Spinal cord (tissue), 10 donors: ENCODE data around the gene NUDT12. TPM values are rescaled to one million over a fixed set of nuclear protein-coding genes. Genes with fewer than 3 reads are reported as not detected.

ENCODE experiments used
- DNase-seq, 6 donors: peaks; one replicate each; pipeline versions ENCODE4 v3.0.0 to v3.0.0-alpha.2; 2013 to 2015; ENCODE audit warnings: low spot score in 6 of 6, low read depth in 4 of 6
- H3K27ac ChIP-seq: one replicate; pipeline ENCODE4 v1.5.1; 2013; ENCODE audit warnings: low read depth, low read length, control low read depth
- H3K27me3 ChIP-seq: one replicate; pipeline ENCODE4 v1.6.1; 2013; ENCODE audit warnings: low read length; ENCODE audit not compliant: control insufficient read depth, insufficient read depth
- H3K36me3 ChIP-seq: one replicate; pipeline ENCODE4 v1.6.1; 2013; ENCODE audit warnings: low read length; ENCODE audit not compliant: control insufficient read depth, insufficient read depth
- H3K4me1 ChIP-seq: one replicate; pipeline ENCODE4 v1.6.1; 2013; ENCODE audit warnings: low read length; ENCODE audit not compliant: control insufficient read depth, insufficient read depth
- H3K4me3 ChIP-seq: one replicate; pipeline ENCODE4 v1.5.1; 2013; ENCODE audit warnings: low read depth, low read length, control low read depth
- H3K9me3 ChIP-seq: one replicate; pipeline ENCODE4 v1.6.1; 2013; ENCODE audit warnings: low read length; ENCODE audit not compliant: control insufficient read depth, insufficient read depth
- WGBS: methylation state at CpG from one replicate; pipeline ENCODE4 v1.1.5; 2013; ENCODE audit warnings: missing lambda C conversion rate; ENCODE audit not compliant: insufficient coverage; 5-methylcytosine and 5-hydroxymethylcytosine counted together
- polyA plus RNA-seq, 2 donors: library from polyadenylated mRNA; unstranded; fragments of 120-200 nt; gene quantifications; one replicate each; pipeline ENCODE4 v1.2.1, GENCODE V29; 2013; ENCODE audit not compliant: insufficient read length in 2 of 2
- total RNA-seq, 2 donors: library from RNA; depleted of rRNA in 1 of 2; stranded (reverse); fragments of 120-200 nt in 1 of 2; fragments of >200 nt in 1 of 2; gene quantifications; one replicate each; pipeline versions ENCODE4 v1.2.3 to v1.2.4, GENCODE V29; 2013 to 2014
- donor health status: healthy.

Gene NUDT12
- total and polyA plus RNA-seq, 4 donors, result 17.9 to 39.3 (median 26.3) TPM

GRCh38 chr5:103560826-103561225 is 1.8 kb downstream of the NUDT12 start:
- H3K9me3 ChIP-seq, result no peaks in the 10 kb centered on the region
- no peaks in the 10 kb centered on the region for H3K4me1 ChIP-seq
- no peak for DNase-seq
- no peak overlapping the region for H3K27ac ChIP-seq
- H3K27me3 ChIP-seq, result no peaks in the 10 kb centered on the region
- no peak overlapping the region for H3K4me3 ChIP-seq
- WGBS, result no CpG with 5 or more reads among the region's 3 CpGs
- no peaks in the 10 kb centered on the region for H3K36me3 ChIP-seq

- Histone ChIP-seq H3K4me3 (no peak overlapping the region), H3K4me1 (no peaks in the 10 kb centered on the region), H3K36me3 (no peaks in the 10 kb centered on the region), H3K9me3 (no peaks in the 10 kb centered on the region), H3K27me3 (no peaks in the 10 kb centered on the region), H3K27ac (no peak overlapping the region)
- no peak for DNase-seq
- WGBS, result no CpG with 5 or more reads among the region's 2 CpGs
Observed at GRCh38 chr5:103546858-103547257, 15.7 kb downstream of the NUDT12 start.

DNA sequence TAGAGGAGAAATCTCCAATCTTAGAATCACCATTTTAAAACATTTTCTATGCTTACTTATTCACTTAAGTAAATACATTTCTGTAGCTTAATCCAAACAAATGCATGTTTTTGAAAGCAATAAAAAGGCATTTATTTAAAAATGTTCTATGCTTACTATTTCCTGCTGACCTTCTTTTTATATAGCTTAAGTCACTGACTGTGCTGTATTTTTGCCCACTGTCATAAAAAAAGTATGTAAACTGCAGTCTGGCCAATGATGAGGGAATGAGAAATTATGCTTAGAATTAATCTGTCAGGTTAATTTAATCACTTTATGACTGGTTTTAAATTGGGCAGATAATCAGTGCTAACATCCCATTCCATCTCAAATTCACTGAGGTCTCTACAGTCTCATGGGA is 20.1 kb downstream of the NUDT12 start:
- no peaks in the 10 kb centered on the region for H3K27me3 ChIP-seq
- no peak overlapping the region for H3K27ac ChIP-seq
- DNase-seq, result no peak
- no peaks in the 10 kb centered on the region for H3K36me3 ChIP-seq
- no peak overlapping the region for H3K4me3 ChIP-seq
- H3K9me3 ChIP-seq, result no peaks in the 10 kb centered on the region
- H3K4me1 ChIP-seq, result no peaks in the 10 kb centered on the region

GRCh38 chr5:103541569-103541968 is 21.0 kb downstream of the NUDT12 start:
- no CpG with 5 or more reads among the region's 3 CpGs for WGBS
- no peaks in the 10 kb centered on the region for H3K36me3 ChIP-seq
- DNase-seq, result peak in 1 of 6 donors; percentile 15
- H3K27ac ChIP-seq, result no peak overlapping the region
- no peaks in the 10 kb centered on the region for H3K27me3 ChIP-seq
- H3K9me3 ChIP-seq, result no peaks in the 10 kb centered on the region
- H3K4me1 ChIP-seq, result no peaks in the 10 kb centered on the region
- no peak overlapping the region for H3K4me3 ChIP-seq

DNA sequence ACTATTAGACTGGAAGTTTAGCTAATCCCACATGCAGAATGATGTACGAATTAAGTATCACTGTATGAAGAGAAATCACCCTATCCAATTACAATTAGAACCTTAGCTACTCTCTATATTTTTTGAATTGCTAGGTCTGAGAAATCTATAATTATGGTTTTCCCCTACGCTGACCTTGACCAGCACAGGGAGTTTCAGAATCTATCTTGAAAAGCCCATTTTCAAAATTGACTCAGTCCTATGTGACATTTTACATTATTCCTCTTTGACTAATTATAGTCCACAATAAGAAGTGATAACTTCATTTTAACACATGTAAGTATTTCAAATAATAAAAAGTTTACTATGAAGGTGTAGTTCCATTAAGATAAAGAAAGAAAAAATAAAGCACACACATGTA is 21.5 kb downstream of the NUDT12 start:
- Histone ChIP-seq H3K27me3 (no peaks in the 10 kb centered on the region), H3K4me3 (no peak overlapping the region), H3K4me1 (no peaks in the 10 kb centered on the region), H3K36me3 (no peaks in the 10 kb centered on the region), H3K9me3 (no peaks in the 10 kb centered on the region), H3K27ac (no peak overlapping the region)
- DNase-seq, result no peak
- no CpG with 5 or more reads among the region's 2 CpGs for WGBS

- Histone ChIP-seq H3K36me3 (no peaks in the 10 kb centered on the region), H3K4me3 (no peak overlapping the region), H3K4me1 (no peaks in the 10 kb centered on the region), H3K27ac (no peak overlapping the region), H3K27me3 (no peaks in the 10 kb centered on the region), H3K9me3 (no peaks in the 10 kb centered on the region)
- WGBS, result 83% methylated on average over 2 of the region's 3 CpGs
- no peak for DNase-seq
Observed at GRCh38 chr5:103539376-103540330, 22.9 kb downstream of the NUDT12 start.

GRCh38 chr5:103532086-103532734 is 30.4 kb downstream of the NUDT12 start:
- no peak overlapping the region for H3K27ac ChIP-seq
- DNase-seq, result no peak
- H3K27me3 ChIP-seq, result no peaks in the 10 kb centered on the region
- no peaks in the 10 kb centered on the region for H3K36me3 ChIP-seq
- no peak overlapping the region for H3K4me3 ChIP-seq
- no peaks in the 10 kb centered on the region for H3K9me3 ChIP-seq
- no peaks in the 10 kb centered on the region for H3K4me1 ChIP-seq
- WGBS, result 89% methylated on average over 1 of the region's 2 CpGs

DNA sequence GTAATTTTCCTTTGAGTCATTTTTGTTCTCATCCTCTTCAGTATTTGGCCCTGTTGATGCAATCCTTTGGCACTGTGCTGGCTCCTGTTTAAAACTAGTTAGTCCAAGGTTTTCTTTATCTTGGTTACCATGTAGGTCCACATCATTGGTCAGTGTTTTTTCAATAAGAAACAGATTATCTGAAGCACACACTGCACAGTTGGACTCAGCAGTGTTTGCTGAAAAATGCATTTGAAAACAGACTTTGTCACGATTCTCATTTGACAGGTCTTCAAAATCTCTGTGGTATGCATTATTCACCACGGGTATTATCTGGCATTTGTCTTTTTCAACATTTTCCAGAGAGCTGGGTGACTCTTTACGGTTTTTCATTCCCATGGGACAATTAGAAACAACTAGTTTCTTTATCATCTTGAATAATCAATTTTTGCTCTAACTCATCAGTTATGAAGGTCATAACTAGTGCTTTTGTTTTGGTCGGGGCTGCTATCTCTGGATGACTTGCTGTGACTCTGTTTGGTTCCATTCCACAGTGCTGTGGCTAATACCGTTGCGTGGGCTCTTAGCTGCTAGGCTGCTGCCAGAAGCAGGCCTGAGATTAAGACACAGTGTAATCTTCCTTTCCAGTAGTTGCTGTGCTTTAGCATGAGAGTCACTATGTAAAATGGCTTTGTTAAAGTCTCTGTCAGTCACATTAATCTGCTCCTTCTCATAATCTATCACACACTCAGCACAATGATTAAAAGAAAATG is 36.2 kb downstream of the NUDT12 start:
- Histone ChIP-seq H3K27me3 (no peaks in the 10 kb centered on the region), H3K9me3 (no peaks in the 10 kb centered on the region), H3K36me3 (no peaks in the 10 kb centered on the region), H3K27ac (no peak overlapping the region), H3K4me1 (no peaks in the 10 kb centered on the region), H3K4me3 (no peak overlapping the region)
- DNase-seq, result peak in 1 of 6 donors; percentile 7
- WGBS, result 70% methylated on average over 3 of the region's 6 CpGs

DNA sequence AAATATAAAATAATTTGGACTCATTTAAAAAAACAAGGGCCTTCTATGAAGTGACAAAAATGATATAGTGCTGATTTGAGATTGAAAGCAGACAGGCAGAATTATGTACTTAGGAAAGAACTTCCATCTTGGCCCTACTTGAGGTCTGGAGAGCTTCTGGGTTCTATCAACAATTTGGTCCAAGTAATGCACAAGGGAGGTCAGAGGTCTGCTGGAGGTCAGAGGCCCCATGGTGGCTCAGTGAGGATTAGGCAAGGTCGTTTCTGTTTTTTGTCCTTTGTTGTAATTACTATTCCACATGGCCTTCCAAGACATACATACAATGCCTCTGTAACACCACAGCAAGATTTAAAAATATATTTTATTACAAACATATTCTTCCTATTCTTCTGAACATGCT is 37.2 kb downstream of the NUDT12 start:
- DNase-seq, result peak in 1 of 6 donors; percentile 31
- Histone ChIP-seq H3K4me3 (no peak overlapping the region), H3K4me1 (no peaks in the 10 kb centered on the region), H3K9me3 (no peaks in the 10 kb centered on the region), H3K36me3 (no peaks in the 10 kb centered on the region), H3K27ac (no peak overlapping the region), H3K27me3 (no peaks in the 10 kb centered on the region)
- no CpG with 5 or more reads among the region's 1 CpG for WGBS
